Activated CD8-positive, alpha-beta memory T cell treated with anti-CD3 and anti-CD28 coated beads, Interleukin-2, amount 50 U/mL, for 48 hours (primary cell): ENCODE data around the gene PSME1.

Experiments used
- DNase-seq: peaks from one replicate; pipeline ENCODE4 v3.0.0-alpha.2; 2020

PSME1 gene

GRCh38 chr14:24135834-24136683 lies at the start of gene PSME1:
TSS of gene PSME1 (plus strand) at chr14:24136194. CDS start at chr14:24136263, 69 bp downstream.
- peak; percentile 96 for DNase-seq

- DNase-seq: no peak
These were observed 49.0 kb upstream of the PSME1 start for GRCh38 chr14:24087004-24087403.

GRCh38 chr14:24088095-24088494 lies 47.9 kb upstream of the PSME1 start:
- no peak for DNase-seq

GRCh38 chr14:24089890-24090289 lies 46.1 kb upstream of the PSME1 start:
- DNase-seq: no peak

- no peak for DNase-seq
These were observed 43.9 kb upstream of the PSME1 start for GRCh38 chr14:24092110-24092504.

GRCh38 chr14:24092505-24093206 lies 43.3 kb upstream of the PSME1 start:
- no peak for DNase-seq

- no peak for DNase-seq
These were observed 42.6 kb upstream of the PSME1 start for GRCh38 chr14:24093207-24093900.

- peak; percentile 91 for DNase-seq
These were observed 41.8 kb upstream of the PSME1 start, which contains the start of gene PCK2 for GRCh38 chr14:24093901-24094840. TSS of gene PCK2 (plus strand) at chr14:24094311. CDS start at chr14:24094406, 95 bp downstream.

DNA sequence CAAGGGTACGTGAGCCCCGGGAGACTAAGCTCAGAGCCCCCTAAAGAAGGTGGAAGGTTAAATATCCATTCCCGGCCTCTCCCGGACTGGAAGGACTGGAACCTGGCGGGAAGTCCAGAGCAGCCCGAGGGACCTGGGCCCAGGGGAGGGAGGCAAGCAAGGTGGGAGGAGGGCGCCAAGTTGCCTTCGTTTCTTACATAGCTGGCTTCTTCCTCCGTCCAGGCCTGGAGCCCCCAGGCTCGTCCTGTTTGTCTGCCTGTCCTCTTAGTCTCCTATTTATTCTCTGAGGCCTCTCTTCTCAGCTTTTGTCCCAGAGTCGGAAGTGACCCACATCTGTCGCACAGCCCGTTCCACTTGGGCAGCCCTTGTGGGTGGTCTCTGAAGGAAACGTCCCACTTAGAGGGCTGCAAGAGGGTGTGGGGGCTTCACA lies 41.1 kb upstream of the PSME1 start:
- DNase-seq: no peak

DNA sequence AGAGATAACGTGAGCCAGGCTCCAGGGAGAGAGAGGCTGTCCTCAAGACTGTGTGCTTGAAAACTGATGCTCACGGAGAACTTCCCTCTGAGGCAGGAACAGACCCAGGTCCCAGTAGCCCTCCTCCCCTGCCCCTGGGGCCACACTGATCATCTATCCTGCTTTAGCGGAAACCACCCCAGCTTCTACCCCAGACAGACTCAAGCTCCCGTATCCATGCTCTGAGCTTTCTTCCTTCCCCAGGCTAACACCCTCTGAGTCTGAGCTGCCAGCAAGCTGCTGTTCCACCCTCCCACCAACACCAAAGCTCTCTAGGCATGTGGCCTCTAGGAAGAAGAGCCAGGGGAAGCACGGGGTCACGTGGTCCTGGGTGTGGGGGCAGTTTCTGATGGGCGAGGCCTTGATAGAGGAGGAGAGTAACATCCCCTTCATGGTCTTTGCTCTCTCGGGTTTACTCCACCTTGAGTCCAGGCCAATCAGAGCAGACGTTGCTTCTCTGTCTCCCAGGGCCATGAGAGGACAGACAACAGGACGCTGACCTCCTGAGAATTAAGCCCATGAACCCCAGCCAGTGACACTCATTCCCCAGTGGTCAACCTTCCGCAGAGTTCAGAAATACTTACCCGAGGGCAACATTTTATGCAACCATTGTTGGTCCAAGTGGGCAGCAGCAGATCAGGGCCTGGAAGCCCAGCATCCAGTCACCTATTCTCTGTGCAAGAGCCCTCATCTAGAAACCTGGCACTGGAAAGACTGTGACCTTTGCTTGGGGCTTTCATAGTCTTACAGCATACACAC lies 40.5 kb upstream of the PSME1 start:
- peak; percentile 82 for DNase-seq

- no peak for DNase-seq
These were observed 39.3 kb upstream of the PSME1 start for GRCh38 chr14:24096545-24097181.

- DNase-seq: no peak
These were observed 37.6 kb upstream of the PSME1 start for GRCh38 chr14:24098229-24098926.

- no peak for DNase-seq
These were observed 36.8 kb upstream of the PSME1 start for GRCh38 chr14:24098927-24099813.

DNA sequence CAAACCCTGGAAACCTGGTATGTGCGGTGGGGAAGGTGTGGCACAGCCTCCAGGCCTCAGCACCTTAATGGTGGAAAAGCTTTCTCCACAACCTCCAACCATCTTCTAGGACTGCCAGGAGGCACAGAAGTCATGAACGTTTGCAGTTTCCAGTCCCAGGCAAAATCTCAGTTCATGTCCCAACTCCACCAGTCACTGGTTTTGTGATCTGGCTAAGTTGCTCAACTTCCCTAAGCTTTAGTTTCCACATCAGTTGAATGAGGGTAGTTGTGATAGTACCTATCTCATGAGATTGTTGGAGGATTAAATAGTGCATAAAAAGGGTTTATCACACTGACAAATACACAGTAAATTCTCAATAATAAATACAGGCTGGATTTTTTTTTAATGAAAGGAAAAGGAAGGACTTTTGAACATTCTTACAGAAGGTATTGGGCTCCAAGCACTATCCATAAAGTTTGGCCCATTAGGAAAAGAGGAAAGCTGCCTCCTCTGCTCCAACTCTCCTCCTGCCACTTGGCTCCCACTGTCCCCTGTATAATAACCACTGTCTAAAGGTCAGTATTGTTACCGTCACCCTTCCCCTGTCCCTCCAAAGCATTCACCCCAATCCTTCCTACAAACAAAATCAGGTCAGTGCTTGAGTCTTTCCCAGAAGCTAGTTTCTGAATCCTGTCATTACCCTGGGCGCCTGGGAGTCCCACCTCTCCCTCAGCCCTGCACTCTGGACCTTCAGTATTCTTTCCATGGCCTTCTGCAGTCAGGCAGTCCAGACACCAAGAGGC lies 35.6 kb upstream of the PSME1 start:
- no peak for DNase-seq

GRCh38 chr14:24100982-24101494 lies 35.0 kb upstream of the PSME1 start:
- no peak for DNase-seq

- no peak for DNase-seq
These were observed 33.5 kb upstream of the PSME1 start for GRCh38 chr14:24102357-24103048.

GRCh38 chr14:24103451-24103850 lies 32.5 kb upstream of the PSME1 start:
- no peak for DNase-seq
